Stimulated activated CD8-positive, alpha-beta memory T cell treated with anti-CD3 and anti-CD28 coated beads, Interleukin-7, amount 100 ng/mL, for 24 hours (primary cell): Measurements from ENCODE around the gene PTPN13.

Experiments
- DNase-seq: peaks from one replicate; pipeline ENCODE4 v3.0.0-alpha.2; 2020; ENCODE audit warnings: low read depth

PTPN13 gene

DNA sequence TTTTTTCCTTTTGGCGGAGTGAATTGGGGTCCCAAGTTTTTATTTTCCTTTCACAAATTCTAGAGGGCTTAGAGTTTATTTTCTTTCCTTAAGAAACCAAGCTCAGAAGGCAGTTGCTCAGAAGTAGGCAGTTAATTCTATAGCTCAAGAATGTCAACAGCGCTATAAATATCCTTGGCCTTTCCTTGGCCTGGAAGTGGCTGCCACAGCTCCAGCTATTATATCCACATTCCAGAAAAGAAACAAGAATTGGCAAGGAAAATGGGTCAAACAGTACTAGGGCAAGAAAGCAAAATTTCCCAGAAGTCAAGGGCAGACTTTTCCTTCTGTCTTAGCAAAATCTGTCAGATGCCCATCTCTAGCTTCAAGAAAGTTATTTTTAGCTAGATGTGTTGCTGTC is 224.1 kb downstream of the PTPN13 start:
- no peak for DNase-seq

GRCh38 chr4:86818841-86819240 is 224.7 kb downstream of the PTPN13 start:
- no peak for DNase-seq

DNA sequence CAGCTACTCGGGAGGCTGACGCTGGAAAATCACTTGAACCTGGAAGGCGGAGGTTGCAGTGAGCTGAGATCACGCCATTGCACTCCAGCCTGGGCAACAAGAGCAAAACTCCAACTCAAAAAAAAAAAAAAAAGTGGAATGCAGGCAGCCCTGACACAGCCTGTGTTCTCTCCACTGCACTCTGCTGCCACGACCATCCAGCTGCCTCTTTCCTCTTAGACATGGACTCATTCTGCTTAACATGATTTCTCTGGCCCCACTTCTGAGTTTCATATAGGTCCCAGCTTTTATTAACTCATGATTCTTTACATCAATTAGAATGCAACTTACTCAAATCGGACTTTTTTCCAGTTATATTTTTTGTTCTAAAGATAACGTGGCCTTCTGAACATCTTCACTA is 225.4 kb downstream of the PTPN13 start:
- DNase-seq = no peak

DNA sequence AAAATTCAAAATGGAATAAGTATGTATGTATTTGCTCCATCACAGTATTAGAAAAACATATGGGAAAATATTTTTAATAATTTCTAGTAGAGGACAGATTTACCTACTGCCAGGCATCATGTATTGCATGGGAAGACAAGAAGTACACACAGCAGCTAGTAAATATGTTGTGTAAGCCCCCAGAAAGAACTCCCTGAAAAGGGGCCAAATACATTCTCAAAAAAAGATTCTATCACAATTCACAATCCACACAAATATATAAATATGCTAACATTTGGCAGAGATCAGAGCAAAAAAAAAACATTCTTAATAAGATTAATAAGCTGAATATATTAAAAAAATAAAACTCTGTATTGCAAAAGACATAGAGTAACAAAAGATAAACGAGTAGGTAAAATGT is 227.0 kb downstream of the PTPN13 start:
- no peak for DNase-seq

DNA sequence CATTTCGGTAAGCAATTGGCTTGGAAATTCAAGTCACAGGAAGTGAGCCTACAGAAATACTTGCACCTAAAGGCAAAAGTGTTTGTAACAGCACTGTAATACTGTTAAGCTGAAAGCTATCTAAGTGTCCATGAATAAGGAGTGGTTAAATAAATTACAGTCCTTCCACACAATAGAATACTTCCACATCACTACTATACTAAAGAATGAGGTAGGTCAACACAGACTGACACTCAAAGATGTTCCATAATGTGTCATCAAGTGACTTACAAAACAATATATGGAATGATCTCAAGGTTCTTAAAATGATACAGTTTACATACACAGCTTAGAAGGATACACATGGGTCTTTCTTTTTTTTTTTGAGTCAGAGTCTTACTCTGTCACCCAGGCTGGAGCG is 228.0 kb downstream of the PTPN13 start:
- DNase-seq = no peak

- no peak for DNase-seq
Measured at GRCh38 chr4:86825511-86825910, 231.4 kb downstream of the PTPN13 start.

DNA sequence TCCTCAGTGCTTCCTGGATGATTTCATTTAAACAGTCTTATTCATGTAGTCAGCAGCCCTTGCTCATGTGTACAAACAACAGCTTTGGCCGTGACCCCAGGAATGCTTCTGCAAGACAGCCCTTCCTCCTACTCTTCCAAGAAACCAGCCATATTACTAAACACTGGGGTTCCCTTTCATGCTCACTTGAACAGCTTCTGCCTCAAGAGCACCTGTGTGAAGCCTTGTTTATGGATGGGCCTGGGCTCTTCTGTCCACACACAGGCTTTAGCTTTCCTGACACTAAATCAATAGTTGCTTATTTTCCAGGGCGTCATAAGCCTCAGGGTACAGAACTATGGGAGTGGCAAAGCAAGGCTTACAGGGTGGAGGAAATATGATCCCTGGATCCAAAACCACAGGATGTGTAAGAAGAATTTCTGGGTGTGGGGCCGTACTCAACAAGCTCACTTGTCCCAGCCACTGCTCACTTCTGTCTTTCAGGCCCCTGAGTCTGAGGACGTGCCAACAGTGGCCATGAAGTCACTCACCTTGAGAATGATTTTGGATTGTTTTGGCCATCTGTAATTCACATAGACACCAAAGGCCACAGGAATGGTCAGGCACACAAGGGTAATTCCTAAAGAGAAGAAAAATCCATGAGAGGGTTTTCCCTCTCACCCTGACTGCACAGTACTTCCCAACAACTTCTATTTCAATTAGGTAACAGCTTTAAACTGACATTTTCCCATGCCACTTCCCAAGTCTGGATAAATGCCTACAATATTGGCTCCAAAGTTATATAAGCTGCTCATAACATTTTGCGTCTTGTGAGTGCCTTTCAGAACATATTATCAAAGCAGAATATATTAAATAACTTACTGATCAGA is 237.4 kb downstream of the PTPN13 start:
- DNase-seq = no peak

DNA sequence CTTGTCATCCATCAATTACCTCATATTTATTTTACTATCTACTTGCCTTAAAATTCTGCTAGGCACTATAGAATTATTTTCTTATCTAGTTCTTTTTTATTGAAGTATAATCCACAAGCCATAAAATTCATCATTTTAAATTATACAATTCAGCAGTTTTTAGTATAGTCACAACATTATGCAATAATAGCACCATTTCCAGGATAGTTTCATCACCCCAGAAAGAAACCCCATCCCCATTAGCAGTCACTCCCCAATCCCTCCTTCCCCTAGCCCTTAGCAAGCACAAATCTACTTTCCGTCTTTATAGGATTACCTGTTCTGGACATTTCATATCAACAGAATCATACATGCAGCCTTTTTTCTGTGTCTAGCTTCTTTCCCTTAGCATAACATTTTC is 239.5 kb downstream of the PTPN13 start:
- no peak for DNase-seq

- no peak for DNase-seq
Measured at GRCh38 chr4:86834901-86835300, 240.8 kb downstream of the PTPN13 start.

GRCh38 chr4:86835677-86836076 is 241.6 kb downstream of the PTPN13 start:
- no peak for DNase-seq

GRCh38 chr4:86837691-86838503 is 243.8 kb downstream of the PTPN13 start:
- DNase-seq = no peak

GRCh38 chr4:86840858-86841257 is 246.7 kb downstream of the PTPN13 start:
- DNase-seq = no peak

DNA sequence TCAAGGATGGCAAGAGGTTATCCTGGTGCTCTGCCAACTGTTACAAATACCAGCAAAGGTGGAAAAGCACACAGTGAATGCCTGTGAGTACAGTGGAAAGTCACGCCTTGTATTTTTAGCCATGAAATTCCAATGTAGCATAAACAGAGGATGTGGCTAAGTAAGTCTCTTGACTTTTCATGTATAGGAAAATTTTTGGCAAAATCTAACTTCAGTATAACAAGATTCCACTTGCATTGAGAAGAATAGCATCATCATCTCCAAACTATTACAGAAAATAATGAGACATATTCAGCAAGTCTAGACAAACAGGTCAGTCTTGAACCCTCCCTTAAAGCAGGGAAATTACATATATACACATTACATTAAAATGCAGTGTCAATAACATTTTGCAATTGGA is 247.2 kb downstream of the PTPN13 start:
- no peak for DNase-seq

DNA sequence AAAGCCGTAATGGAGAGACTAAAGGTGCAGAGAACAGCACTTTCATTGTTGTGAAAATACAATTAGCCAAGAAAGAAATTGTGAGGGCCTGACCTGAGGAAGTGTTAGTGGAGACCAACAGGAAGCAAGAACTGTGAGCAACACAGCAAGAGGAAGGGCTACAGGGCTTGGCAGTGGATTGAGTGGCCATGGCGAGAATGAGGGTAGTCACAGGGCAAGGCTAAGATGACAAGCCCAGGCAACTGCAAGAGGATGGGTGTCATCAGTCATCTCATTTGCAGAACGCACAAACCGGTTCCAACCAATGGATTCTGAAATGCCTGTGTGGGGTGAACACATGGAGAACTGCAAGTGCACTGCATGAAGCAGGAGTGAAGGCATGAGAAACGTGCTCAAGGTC is 251.5 kb downstream of the PTPN13 start:
- DNase-seq = no peak

DNA sequence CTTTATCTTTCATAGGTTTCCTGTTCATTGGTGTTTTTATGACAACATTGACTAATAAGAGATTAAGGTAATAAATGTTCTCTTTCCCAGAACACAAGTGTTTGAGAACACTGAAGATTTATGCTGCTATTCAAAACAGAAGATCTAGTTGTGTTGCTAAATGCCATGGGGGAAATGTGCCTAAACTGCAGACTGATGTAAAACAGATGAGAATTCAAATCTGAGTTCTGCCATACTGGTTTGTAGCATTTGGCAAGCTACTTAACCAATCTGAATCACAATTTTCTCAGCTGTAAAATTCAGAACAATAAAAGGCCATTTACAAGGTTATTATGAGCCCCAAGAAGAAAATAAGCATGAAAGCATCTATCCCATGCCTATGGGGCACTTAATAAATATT is 252.8 kb downstream of the PTPN13 start:
- no peak for DNase-seq

GRCh38 chr4:86847571-86847970 is 253.5 kb downstream of the PTPN13 start:
- DNase-seq = no peak

GRCh38 chr4:86848136-86848535 is 254.0 kb downstream of the PTPN13 start:
- no peak for DNase-seq

GRCh38 chr4:86848732-86849619 is 254.9 kb downstream of the PTPN13 start, which contains the start of gene SLC10A6:
Gene SLC10A6 (minus strand): TSS chr4:86849384. CDS start chr4:86849115, 269 bp downstream.
- no peak for DNase-seq

DNA sequence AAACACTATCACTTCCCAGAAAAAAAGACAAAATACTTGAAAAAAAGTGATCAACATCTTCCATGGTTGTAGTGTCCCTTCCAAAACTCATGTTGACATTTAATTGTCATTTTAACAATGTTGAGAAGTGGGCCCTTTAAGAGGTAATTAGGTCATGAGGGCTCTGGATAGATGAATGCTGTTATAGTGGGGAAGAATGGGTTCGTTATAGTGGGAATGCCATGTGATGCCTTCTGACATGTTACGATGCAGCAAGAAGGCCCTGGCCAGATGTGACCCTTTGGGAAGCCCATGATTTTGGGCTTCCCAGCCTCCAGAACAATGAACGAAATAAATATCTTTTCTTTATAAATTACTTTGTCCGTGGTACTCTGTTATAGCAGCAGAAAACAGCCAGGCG is 259.1 kb downstream of the PTPN13 start:
- DNase-seq = no peak

DNA sequence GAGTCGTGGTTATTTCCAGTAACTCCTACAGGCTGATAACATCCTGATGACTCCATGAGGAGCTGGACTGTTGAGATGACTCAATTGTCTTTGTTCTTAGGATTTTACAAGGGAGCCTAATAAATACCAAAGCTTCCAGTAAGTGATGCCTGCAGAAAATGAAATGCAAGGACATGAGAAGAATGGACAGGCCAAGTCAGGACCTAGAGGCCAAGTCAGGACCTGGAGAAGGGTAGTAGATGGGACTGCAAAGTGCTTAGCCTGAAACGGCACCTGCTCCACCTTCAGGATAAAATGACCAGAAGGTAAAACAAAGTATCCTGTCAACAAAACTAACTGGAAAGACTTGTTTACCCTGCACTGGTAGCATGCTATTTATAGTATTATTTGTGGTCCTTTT is 261.5 kb downstream of the PTPN13 start:
- DNase-seq = no peak

- DNase-seq = no peak
Measured at GRCh38 chr4:86856896-86857295, 262.8 kb downstream of the PTPN13 start.
